ENCODE data around the gene SNHG17.

DNA sequence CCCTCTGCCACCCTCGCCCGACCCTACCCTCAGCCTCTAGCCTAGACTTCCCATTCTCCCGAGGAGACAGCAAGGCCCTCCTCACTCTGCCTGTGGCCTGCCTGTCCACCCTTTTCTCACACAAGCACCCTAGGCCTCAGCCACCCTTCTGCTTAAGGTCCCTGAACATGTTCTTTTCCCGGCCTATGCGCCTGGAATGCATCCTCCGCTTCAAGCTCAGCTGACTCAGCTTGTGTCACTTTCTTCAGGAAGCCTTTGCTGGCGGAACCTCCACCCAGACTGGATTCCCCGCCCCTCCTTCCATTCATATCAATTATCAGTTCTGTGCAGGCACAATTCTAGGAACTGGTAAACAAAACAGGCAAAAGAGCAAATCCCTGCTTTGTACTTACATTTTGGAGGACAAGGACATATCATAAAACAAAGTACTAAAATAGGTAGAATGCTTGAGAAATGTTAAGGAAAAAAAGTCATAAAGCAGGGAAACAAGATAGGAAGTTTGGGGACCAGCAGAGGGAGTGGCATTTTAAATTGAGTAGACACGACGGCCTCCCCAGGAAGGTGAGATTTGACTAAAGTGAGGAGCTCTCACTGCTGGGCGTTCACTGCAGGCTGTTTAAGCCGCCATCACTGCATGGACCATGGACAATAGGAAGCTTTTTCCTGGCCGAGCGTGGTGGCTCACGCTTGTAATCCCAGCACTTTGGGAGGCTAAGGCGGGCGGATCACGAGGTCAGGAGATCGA, 17.9 kb upstream of the SNHG17 start:
- TF ChIP-seq, protein P1, sequence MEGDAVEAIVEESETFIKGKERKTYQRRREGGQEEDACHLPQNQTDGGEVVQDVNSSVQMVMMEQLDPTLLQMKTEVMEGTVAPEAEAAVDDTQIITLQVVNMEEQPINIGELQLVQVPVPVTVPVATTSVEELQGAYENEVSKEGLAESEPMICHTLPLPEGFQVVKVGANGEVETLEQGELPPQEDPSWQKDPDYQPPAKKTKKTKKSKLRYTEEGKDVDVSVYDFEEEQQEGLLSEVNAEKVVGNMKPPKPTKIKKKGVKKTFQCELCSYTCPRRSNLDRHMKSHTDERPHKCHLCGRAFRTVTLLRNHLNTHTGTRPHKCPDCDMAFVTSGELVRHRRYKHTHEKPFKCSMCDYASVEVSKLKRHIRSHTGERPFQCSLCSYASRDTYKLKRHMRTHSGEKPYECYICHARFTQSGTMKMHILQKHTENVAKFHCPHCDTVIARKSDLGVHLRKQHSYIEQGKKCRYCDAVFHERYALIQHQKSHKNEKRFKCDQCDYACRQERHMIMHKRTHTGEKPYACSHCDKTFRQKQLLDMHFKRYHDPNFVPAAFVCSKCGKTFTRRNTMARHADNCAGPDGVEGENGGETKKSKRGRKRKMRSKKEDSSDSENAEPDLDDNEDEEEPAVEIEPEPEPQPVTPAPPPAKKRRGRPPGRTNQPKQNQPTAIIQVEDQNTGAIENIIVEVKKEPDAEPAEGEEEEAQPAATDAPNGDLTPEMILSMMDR (IDR thresholded peaks at IDR 0.05; ENCODE audit: insufficient read depth, low read length) = no peak
- TF ChIP-seq POLR2AphosphoS5 (IDR thresholded peaks at IDR 0.05; ENCODE audit: low read depth) (no peak), GABPA (IDR thresholded peaks at IDR 0.05; ENCODE audit: low read depth) (no peak), REST (IDR thresholded peaks at IDR 0.05; ENCODE audit: insufficient replicate concordance, low read depth) (no peak), SPI1 (IDR thresholded peaks at IDR 0.05; ENCODE audit: borderline replicate concordance, low read depth) (no peak)
